ENCODE measurements around the gene RTN1. TPM values are rescaled to one million over a fixed set of nuclear protein-coding genes. Genes with fewer than 3 reads are reported as not detected.

RTN1 gene
- total RNA-seq, 4 donors from 2014 or later = 2.4 to 4.9 (median 4.6) TPM; not detected in 1

DNA sequence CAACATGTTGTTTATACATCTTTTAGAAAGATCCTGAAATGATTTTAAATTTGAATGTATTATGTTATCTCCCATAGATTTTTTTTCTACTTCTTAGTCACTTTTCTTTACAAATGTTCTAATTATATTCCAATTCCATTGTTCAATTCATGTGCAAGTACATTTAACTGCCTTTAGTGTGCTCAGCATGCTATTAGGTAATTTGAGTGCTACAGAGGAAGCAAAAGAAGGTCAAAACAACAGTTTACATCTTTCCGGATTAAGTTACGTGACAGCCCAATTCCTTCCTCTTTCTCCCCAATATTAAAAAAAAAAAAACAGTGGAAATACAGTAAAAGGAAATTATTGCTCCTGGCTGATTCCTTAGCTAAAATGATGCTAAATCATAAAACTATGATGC, 98.3 kb downstream of the RTN1 start:
- intact Hi-C loops (cut with DNase I; ENCODE audit: low total_unique reads) = no loop called here
- in situ Hi-C loops (cut with MboI; ENCODE audit: low pct_ligation_motif_present in 1 of 4, low pct_unique_long_range_greater_than_20kb in 1 of 4, low sequenced_read_pairs in 3 of 4) = no loop called here
- Histone ChIP-seq H3K4me3 (no peak overlapping the region), H3K27me3 (no peaks in the 10 kb centered on the region), H3K27ac (no peak overlapping the region), H3K36me3 (no peaks in the 10 kb centered on the region), H3K9me3 (no peaks in the 10 kb centered on the region), H3K4me1 (no peaks in the 10 kb centered on the region)
- 52 to 53% methylated on average over 2 of the region's 2 CpGs for WGBS, 2 donors (ENCODE audit: low coverage in 1 of 2)
- no peak for TF ChIP-seq POLR2AphosphoS5 (IDR thresholded peaks at IDR 0.05)
- no peak for TF ChIP-seq POLR2A (IDR thresholded peaks at IDR 0.05)
- no peak for TF ChIP-seq EP300 (IDR thresholded peaks at IDR 0.05; ENCODE audit: low read depth)
- TF ChIP-seq, protein P1, sequence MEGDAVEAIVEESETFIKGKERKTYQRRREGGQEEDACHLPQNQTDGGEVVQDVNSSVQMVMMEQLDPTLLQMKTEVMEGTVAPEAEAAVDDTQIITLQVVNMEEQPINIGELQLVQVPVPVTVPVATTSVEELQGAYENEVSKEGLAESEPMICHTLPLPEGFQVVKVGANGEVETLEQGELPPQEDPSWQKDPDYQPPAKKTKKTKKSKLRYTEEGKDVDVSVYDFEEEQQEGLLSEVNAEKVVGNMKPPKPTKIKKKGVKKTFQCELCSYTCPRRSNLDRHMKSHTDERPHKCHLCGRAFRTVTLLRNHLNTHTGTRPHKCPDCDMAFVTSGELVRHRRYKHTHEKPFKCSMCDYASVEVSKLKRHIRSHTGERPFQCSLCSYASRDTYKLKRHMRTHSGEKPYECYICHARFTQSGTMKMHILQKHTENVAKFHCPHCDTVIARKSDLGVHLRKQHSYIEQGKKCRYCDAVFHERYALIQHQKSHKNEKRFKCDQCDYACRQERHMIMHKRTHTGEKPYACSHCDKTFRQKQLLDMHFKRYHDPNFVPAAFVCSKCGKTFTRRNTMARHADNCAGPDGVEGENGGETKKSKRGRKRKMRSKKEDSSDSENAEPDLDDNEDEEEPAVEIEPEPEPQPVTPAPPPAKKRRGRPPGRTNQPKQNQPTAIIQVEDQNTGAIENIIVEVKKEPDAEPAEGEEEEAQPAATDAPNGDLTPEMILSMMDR (IDR thresholded peaks at IDR 0.05) = no peak
- no peak for DNase-seq

DNA sequence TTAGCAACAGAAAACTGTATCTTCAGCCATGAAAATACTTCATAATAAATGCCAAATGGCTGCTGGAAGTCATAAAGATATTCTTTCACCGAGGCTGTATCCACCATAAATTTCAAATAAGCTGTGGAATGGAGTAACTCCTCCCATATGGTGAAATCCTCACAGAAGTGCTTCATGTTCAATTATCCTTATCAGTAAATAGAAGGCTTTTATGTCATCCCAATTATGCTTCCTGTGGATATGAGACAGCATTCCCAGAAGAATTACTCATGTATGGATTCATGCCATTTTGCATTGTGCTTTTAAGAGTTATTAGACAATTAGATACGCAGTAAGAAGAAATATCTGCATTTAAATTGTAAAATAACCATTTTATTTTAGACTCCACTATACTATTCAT, 99.0 kb downstream of the RTN1 start:
- TF ChIP-seq, protein P1 (IDR thresholded peaks at IDR 0.05) = no peak
- TF ChIP-seq EP300 (IDR thresholded peaks at IDR 0.05; ENCODE audit: low read depth) (no peak), POLR2AphosphoS5 (IDR thresholded peaks at IDR 0.05) (no peak), POLR2A (IDR thresholded peaks at IDR 0.05) (no peak)

DNA sequence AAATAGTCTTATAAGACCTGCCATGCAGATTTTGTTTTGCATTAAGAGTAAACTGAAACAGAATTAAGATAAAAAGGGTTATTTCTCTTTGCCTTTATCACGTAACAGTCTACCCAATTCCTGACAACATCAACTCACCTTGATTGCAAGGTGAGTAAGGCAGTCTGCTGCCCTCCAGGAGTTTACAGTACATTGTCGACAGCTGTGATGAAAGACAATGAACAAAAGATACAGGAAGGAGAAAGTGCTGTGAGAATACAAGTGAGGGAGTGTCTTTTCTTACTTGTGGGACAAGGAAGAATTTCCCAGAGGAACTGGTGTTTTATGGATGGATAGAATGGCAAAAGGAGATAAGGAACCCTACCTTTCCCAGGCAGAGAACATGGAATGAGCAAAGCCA, 101.0 kb downstream of the RTN1 start:
- Histone ChIP-seq H3K27me3 (no peaks in the 10 kb centered on the region), H3K4me1 (no peaks in the 10 kb centered on the region), H3K4me3 (no peak overlapping the region), H3K27ac (no peak overlapping the region), H3K36me3 (no peaks in the 10 kb centered on the region), H3K9me3 (no peaks in the 10 kb centered on the region)
- TF ChIP-seq, protein P1 (IDR thresholded peaks at IDR 0.05) = no peak
- 66 to 70% methylated on average over 2 of the region's 2 CpGs for WGBS, 2 donors (ENCODE audit: low coverage in 1 of 2)
- intact Hi-C loops (cut with DNase I; ENCODE audit: low total_unique reads) = no loop called here
- DNase-seq = no peak
- in situ Hi-C loops (cut with MboI; ENCODE audit: low pct_ligation_motif_present in 1 of 4, low pct_unique_long_range_greater_than_20kb in 1 of 4, low sequenced_read_pairs in 3 of 4) = no loop called here

More for the DNA sequence above, 99.0 kb downstream of the RTN1 start:
- Histone ChIP-seq H3K4me3 (no peak overlapping the region), H3K27ac (no peak overlapping the region), H3K9me3 (no peaks in the 10 kb centered on the region), H3K36me3 (no peaks in the 10 kb centered on the region), H3K4me1 (no peaks in the 10 kb centered on the region), H3K27me3 (no peaks in the 10 kb centered on the region)
- in situ Hi-C loops (cut with MboI; ENCODE audit: low pct_ligation_motif_present in 1 of 4, low pct_unique_long_range_greater_than_20kb in 1 of 4, low sequenced_read_pairs in 3 of 4) = no loop called here
- 47 to 59% methylated on average over 2 of the region's 2 CpGs for WGBS, 2 donors (ENCODE audit: low coverage in 1 of 2)
- intact Hi-C loops (cut with DNase I; ENCODE audit: low total_unique reads) = no loop called here
- no peak for DNase-seq

DNA sequence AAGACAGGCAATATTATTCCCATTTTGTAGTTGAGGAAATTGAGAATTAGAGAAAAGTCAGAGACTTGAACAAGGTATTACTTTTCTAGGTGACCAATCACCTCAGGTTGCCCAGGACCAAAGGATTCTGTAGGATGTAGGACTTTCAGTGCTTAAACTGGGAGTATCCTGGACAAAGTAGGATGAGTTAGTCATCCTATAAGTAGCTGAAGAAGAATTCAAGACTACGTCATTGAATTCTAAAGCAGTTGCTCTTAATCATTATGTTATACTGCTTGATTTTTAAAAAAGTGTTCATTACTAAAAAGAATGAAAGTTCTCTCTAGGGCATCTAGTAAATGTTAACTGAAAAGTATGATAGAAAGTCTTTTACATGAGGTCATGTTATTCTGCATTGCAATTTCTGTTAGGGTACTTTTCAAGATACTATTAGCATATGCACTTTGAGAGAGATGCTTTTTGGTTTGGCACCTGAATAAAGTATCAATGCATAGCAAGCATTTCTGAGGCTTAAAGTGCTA, 101.7 kb downstream of the RTN1 start:
- TF ChIP-seq POLR2A (IDR thresholded peaks at IDR 0.05) (no peak), EP300 (IDR thresholded peaks at IDR 0.05; ENCODE audit: low read depth) (no peak), POLR2AphosphoS5 (IDR thresholded peaks at IDR 0.05) (no peak)
- TF ChIP-seq, protein P1 (IDR thresholded peaks at IDR 0.05) = no peak
- 100% methylated on average over 1 of the region's 1 CpG for WGBS, 2 donors (ENCODE audit: low coverage in 1 of 2)
- intact Hi-C loops (cut with DNase I; ENCODE audit: low total_unique reads) (no loop called here), in situ Hi-C loops (cut with MboI; ENCODE audit: low pct_ligation_motif_present in 1 of 4, low pct_unique_long_range_greater_than_20kb in 1 of 4, low sequenced_read_pairs in 3 of 4) (no loop called here)
- no peak for DNase-seq
- Histone ChIP-seq H3K27ac (no peak overlapping the region), H3K27me3 (no peaks in the 10 kb centered on the region), H3K4me3 (no peak overlapping the region), H3K9me3 (no peaks in the 10 kb centered on the region), H3K36me3 (no peaks in the 10 kb centered on the region), H3K4me1 (no peaks in the 10 kb centered on the region)

Data from transverse colon (tissue), 4 donors.